ENCODE data around the gene DNAJC11. TPM values are rescaled to one million over a fixed set of nuclear protein-coding genes. Genes with fewer than 3 reads are reported as not detected.

The DNAJC11 gene
- total RNA-seq, 6 experiments from 2014 or later: 66.6 to 79.5 (median 73.0) TPM

- H3K36me3 Mint-ChIP-seq (ENCODE audit: low read depth): 0 out of 2 replicates have a peak, but pooled peaks cover 3% of the 10 kb centered on the region
- H3K4me1 Mint-ChIP-seq (ENCODE audit: low read depth): peaks cover 36% of the 10 kb centered on the region
- H3K4me3 Mint-ChIP-seq: peak within 1 kb of the TSS; percentile 95
- no peak; the same call in 1 of the 2 replicates for TF ChIP-seq CTCF (IDR thresholded peaks at IDR 0.05)
- H3K27ac Mint-ChIP-seq: peak within 1 kb of the TSS; percentile 83
- H3K27me3 Mint-ChIP-seq (ENCODE audit: insufficient read depth): no peaks in the 10 kb centered on the region; the same call in 1 of the 2 replicates
- DNase-seq: peak; percentile 99
- H3K9me3 Mint-ChIP-seq: no peaks in the 10 kb centered on the region
These were observed 88.1 kb downstream of the DNAJC11 start, which contains the start of gene PHF13 for GRCh38 chr1:6613361-6614018. Gene PHF13 (plus strand): TSS chr1:6613731. CDS start chr1:6614067, 336 bp downstream.

- H3K27ac Mint-ChIP-seq: peak overlapping the region; percentile 83
- H3K9me3 Mint-ChIP-seq: no peaks in the 10 kb centered on the region
- DNase-seq: peak; percentile 30
- H3K27me3 Mint-ChIP-seq (ENCODE audit: insufficient read depth): no peaks in the 10 kb centered on the region; the same call in 1 of the 2 replicates
- peaks cover 36% of the 10 kb centered on the region for H3K4me1 Mint-ChIP-seq (ENCODE audit: low read depth)
- TF ChIP-seq CTCF (IDR thresholded peaks at IDR 0.05): no peak
- H3K4me3 Mint-ChIP-seq: peak overlapping the region; percentile 95
- peaks cover 3% of the 10 kb centered on the region; the same call in 1 of the 2 replicates for H3K36me3 Mint-ChIP-seq (ENCODE audit: low read depth)
These were observed 88.8 kb downstream of the DNAJC11 start for GRCh38 chr1:6612641-6613360.

- TF ChIP-seq CTCF (IDR thresholded peaks at IDR 0.05): peak; percentile 42; the same call in 1 of the 2 replicates
- peaks cover 14% of the 10 kb centered on the region; the same call in 1 of the 2 replicates for H3K36me3 Mint-ChIP-seq (ENCODE audit: low read depth)
- H3K4me3 Mint-ChIP-seq: peak overlapping the region; percentile 85
- DNase-seq: peak; percentile 43
- H3K4me1 Mint-ChIP-seq (ENCODE audit: low read depth): peaks cover 35% of the 10 kb centered on the region
- H3K9me3 Mint-ChIP-seq: no peaks in the 10 kb centered on the region
- H3K27me3 Mint-ChIP-seq (ENCODE audit: insufficient read depth): peaks cover 2% of the 10 kb centered on the region; the same call in 1 of the 2 replicates
- peak overlapping the region; percentile 99 for H3K27ac Mint-ChIP-seq
These were observed 97.6 kb downstream of the DNAJC11 start for GRCh38 chr1:6603915-6604558.

- no peaks in the 10 kb centered on the region for H3K9me3 Mint-ChIP-seq
- DNase-seq: peak; percentile 71
- H3K4me1 Mint-ChIP-seq (ENCODE audit: low read depth): peaks cover 36% of the 10 kb centered on the region
- H3K4me3 Mint-ChIP-seq: peak overlapping the region; percentile 85
- H3K27me3 Mint-ChIP-seq (ENCODE audit: insufficient read depth): peaks cover 2% of the 10 kb centered on the region; the same call in 1 of the 2 replicates
- TF ChIP-seq CTCF (IDR thresholded peaks at IDR 0.05): no peak
- H3K36me3 Mint-ChIP-seq (ENCODE audit: low read depth): peaks cover 14% of the 10 kb centered on the region; the same call in 1 of the 2 replicates
- peak overlapping the region; percentile 99 for H3K27ac Mint-ChIP-seq
These were observed 98.2 kb downstream of the DNAJC11 start for GRCh38 chr1:6603238-6603914.

All from HFFc6 (cell line).